CD4-positive, alpha-beta T cell treated with Interleukin-6 for 4 hours (primary cell): ENCODE measurements around the gene FOXO4.

Experiments used
- DNase-seq: peaks from one replicate; pipeline ENCODE4 v3.0.0-alpha.2; 2020; ENCODE audit warnings: mixed read lengths

The FOXO4 gene

DNA sequence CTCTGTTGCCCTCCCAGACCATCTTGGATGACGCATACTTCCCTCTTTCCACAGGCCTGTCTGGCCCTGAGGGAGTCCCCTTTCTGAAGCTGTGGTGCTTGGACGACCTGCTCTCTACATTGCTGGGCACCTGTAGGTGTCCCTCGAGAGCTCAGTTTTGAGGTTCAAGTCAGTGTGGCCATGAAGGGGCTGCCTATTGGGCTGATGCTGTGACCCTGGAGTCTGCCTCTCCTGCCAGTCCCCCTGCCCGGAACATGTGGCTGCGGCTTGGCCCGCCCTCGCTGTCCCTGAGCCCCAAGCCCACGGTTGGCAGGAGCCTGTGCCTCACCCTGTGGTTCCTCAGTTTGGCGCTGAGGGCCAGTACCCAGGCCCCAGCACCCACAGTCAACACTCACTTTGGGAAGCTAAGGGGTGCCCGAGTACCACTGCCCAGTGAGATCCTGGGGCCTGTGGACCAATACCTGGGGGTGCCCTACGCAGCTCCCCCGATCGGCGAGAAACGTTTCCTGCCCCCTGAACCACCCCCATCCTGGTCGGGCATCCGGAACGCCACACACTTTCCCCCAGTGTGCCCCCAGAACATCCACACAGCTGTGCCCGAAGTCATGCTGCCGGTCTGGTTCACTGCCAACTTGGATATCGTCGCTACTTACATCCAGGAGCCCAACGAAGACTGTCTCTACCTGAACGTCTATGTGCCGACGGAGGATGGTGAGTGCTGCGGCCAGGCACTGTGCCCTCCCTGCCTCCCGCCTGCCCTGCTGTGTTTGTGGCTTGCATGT, 52.0 kb downstream of the FOXO4 start:
- no peak for DNase-seq

DNA sequence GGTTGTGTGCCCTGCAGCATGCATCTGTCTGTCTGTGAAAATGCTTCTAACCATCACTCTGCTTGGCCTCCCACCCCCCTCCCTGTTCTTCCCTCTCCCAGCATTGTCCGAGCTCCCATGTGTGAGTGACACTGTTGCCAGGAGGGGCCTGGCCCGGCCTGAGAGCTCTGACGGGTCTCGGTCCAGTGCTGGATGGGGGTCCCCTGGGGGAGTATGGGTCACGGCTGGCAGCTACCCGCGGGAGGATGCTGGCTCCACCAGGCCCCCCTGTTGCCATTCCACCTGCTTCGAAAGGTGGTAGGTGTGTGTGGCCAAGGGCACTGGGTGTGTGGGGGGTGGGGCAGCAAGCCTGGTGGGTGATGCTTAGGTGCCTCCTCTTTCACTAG, 52.6 kb downstream of the FOXO4 start:
- DNase-seq: no peak

DNA sequence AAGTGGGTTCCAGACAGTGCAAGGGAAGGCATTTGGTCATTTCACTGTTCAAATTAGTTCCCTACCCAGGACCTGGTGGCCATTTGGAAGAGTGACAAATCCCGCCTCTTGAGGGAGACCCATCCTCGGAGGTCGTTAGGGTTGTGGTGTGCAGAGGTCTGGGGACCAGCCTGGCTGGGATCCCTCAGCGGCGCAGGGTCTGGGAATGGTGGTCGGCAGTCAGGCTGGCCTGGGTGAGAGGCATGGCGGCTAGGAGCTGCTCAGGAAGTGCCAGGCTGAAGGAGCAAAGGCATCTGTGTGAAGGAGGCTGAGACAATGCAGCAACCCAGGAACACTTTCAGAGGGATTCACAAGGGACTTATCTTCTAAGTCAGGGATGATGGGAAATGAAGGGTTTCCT, 55.7 kb downstream of the FOXO4 start:
- DNase-seq: no peak
